Amniotic stem cell (primary cell): ENCODE data around the gene ZNRD2.

Source experiments
- DNase-seq: peaks from one replicate; lab custom pipeline; 2025; lab: John Stamatoyannopoulos, UW

ZNRD2 gene

GRCh38 chr11:65573391-65574079 is 3.3 kb downstream of the ZNRD2 start:
- no peak for DNase-seq

- DNase-seq: peak; percentile 88
These were observed 4.0 kb downstream of the ZNRD2 start for GRCh38 chr11:65574109-65574810.

GRCh38 chr11:65574811-65575567 is 4.7 kb downstream of the ZNRD2 start:
- no peak for DNase-seq

GRCh38 chr11:65575568-65576231 is 5.4 kb downstream of the ZNRD2 start, which contains the start of gene EHBP1L1:
EHBP1L1 (plus strand) TSS chr11:65576053; CDS start chr11:65576303, 250 bp downstream.
- no peak for DNase-seq

GRCh38 chr11:65576232-65576866 is 6.1 kb downstream of the ZNRD2 start:
- no peak for DNase-seq

- no peak for DNase-seq
These were observed 6.8 kb downstream of the ZNRD2 start for GRCh38 chr11:65576867-65577755.

GRCh38 chr11:65577756-65578109 is 7.5 kb downstream of the ZNRD2 start:
- no peak for DNase-seq

GRCh38 chr11:65578134-65578533 is 7.9 kb downstream of the ZNRD2 start:
- no peak for DNase-seq

- DNase-seq: no peak
These were observed 8.4 kb downstream of the ZNRD2 start for GRCh38 chr11:65578667-65579066.

- no peak for DNase-seq
These were observed 9.0 kb downstream of the ZNRD2 start for GRCh38 chr11:65579291-65579690.

- DNase-seq: no peak
These were observed 9.9 kb downstream of the ZNRD2 start for GRCh38 chr11:65580031-65580692.

- DNase-seq: no peak
These were observed 10.5 kb downstream of the ZNRD2 start for GRCh38 chr11:65580756-65581155.

- no peak for DNase-seq
These were observed 11.7 kb downstream of the ZNRD2 start for GRCh38 chr11:65581928-65582327.

- DNase-seq: no peak
These were observed 13.3 kb downstream of the ZNRD2 start for GRCh38 chr11:65583589-65583988.

- no peak for DNase-seq
These were observed 13.8 kb downstream of the ZNRD2 start for GRCh38 chr11:65584106-65584505.

GRCh38 chr11:65584723-65585171 is 14.5 kb downstream of the ZNRD2 start:
- no peak for DNase-seq

GRCh38 chr11:65585396-65586246 is 15.3 kb downstream of the ZNRD2 start:
- no peak for DNase-seq

GRCh38 chr11:65586247-65586630 is 16.0 kb downstream of the ZNRD2 start:
- no peak for DNase-seq

GRCh38 chr11:65586676-65587075 is 16.4 kb downstream of the ZNRD2 start:
- DNase-seq: no peak
